Right cardiac atrium (tissue), 5 donors: ENCODE measurements around the gene MAPKAP1. TPM values are rescaled to one million over a fixed set of nuclear protein-coding genes. Genes with fewer than 3 reads are reported as not detected.

Source experiments
- ATAC-seq, 2 donors: fragments of 200-7000 bp; cut with Tn5 transposase; one replicate each; pipeline versions ENCODE4 v1.8.0 to v1.9.1; 2020; ENCODE audit warnings: moderate library complexity in 2 of 2, mild to moderate bottlenecking in 1 of 2
- DNase-seq, 3 donors: peaks; one replicate each; pipeline ENCODE4 v3.0.0-alpha.2; 2020
- H3K27ac ChIP-seq: one replicate; pipeline ENCODE4 v1.5.1; 2013; ENCODE audit warnings: mild to moderate bottlenecking, low read length, control low read depth, moderate library complexity
- H3K27me3 ChIP-seq: one replicate; pipeline ENCODE4 v1.6.1; 2013; ENCODE audit not compliant: control insufficient read depth, insufficient read depth
- H3K4me1 ChIP-seq: one replicate; pipeline ENCODE4 v1.6.1; 2013; ENCODE audit warnings: low read length; ENCODE audit not compliant: control insufficient read depth, insufficient read depth
- H3K4me3 ChIP-seq: one replicate; pipeline ENCODE4 v1.5.1; 2013; ENCODE audit warnings: low read length, control low read depth
- H3K9me3 ChIP-seq: one replicate; pipeline ENCODE4 v1.6.1; 2013; ENCODE audit warnings: low read length; ENCODE audit not compliant: control insufficient read depth
- WGBS: extraction: QIAGEN DNeasy Blood & Tissue Kit; methylation state at CpG from one replicate; pipeline ENCODE4 v1.1.7; 2013; 5-methylcytosine and 5-hydroxymethylcytosine counted together
- intact Hi-C, 4 donors: fragments of 100-400 bp; cut with DNase I; formaldehyde crosslinking; loops; one replicate each; pipeline versions ENCODE4 v1.11.0 to v1.14.0; 2022 to 2023
- polyA plus RNA-seq: library from polyadenylated mRNA; stranded (reverse); fragments of 200-250 nt; gene quantifications from one replicate; pipeline ENCODE4 v1.2.3, GENCODE V29; 2013
- total RNA-seq, 4 donors: library from RNA; stranded (reverse); fragmentation: NEBNext Ultra II Directional; extraction: Animal tissue kit (Norgen Biotek cat#: 25700); gene quantifications; one replicate each; pipeline ENCODE4 v1.2.1, GENCODE V29; 2021
- donor health status: healthy with polysubstance abuse.
- donor health status: DM: no; HTN: yes; CAD: no.
- donor health status: DM: no; HTN: no; CAD: no.
- donor health status: DM: no; HTN: yes; CAD: no; lungs with severe emphysema.
- donor health status: DM: yes; HTN: yes; CAD: no.

Gene MAPKAP1
- total and polyA plus RNA-seq, 5 donors, result 97.1 to 116 (median 108) TPM

DNA sequence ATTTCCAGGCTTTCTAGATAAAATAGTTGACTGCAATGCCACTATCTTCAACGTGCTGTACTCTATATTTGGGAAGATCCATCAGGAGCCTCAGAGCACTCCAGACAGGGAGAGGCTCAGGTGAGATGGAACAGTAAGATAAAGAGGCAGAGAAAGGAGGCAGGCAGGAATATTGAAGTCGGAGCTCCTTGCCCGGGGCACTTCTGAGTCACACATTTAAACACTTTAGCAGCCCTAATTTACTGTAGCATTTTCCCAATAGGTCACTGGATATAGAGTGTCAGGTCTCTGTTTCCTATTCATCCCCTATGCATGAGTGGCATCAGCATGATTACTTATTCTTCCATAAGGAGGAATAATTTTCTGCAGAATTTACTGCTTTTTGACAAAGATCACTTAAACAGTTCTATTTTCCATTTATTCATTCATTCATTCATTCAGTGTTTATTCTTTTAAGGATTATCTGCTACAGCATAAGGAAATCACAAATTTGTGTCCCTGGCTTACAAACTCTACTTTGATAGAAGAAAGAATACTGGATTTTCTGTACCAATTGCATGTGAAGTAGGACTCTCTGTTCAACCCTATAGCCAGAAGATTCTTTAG lies 170.7 kb downstream of the MAPKAP1 start:
- intact Hi-C loops, result no loop called here
- WGBS, result 74% methylated on average over 3 of the region's 3 CpGs
- no peak for DNase-seq
- Histone ChIP-seq H3K4me1 (peaks cover 8% of the 10 kb centered on the region), H3K9me3 (no peaks in the 10 kb centered on the region), H3K4me3 (no peak overlapping the region), H3K27ac (no peak overlapping the region), H3K27me3 (no peaks in the 10 kb centered on the region)
- ATAC-seq, result no peak

DNA sequence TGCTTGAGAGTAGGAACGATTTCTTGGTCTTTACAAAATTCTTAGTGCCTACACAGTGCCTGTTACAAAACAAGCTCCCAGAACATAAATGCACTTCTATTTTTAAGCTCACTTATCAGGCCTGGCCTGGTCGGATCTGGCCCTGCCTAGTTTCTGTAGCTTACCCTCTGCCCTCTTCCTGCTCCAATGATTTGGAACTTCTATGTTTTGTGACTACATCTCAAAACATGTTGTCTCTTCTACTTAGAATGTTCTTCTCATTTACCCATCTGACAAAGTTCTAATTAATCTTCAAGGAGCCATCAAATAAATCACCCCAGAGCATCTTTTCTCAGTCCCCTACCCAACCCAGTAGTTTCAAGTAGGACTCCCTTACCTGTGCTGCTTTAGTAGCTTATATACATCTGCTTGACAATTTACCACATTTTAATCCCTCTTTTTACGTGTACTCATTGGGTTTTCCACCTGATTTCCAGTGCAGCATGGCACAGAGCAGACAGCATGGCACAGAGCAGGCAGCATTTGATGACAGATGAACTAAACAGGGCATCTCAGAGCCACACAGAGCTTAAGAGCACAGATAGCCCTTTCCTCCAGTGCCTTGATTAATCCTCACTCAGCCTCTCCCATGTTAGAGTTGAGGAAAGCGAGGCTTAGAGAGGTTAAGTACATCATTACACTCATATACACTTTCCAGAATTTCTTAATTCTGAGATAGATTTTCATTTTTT lies 171.9 kb downstream of the MAPKAP1 start:
- H3K9me3 ChIP-seq, result no peaks in the 10 kb centered on the region
- peak overlapping the region; percentile 80 for H3K27ac ChIP-seq
- WGBS, result 62% methylated on average over 4 of the region's 4 CpGs
- H3K27me3 ChIP-seq, result no peaks in the 10 kb centered on the region
- intact Hi-C loops, result no loop called here
- no peak overlapping the region for H3K4me3 ChIP-seq
- DNase-seq (no peak), ATAC-seq (peak; percentile 54 to 66)
- H3K4me1 ChIP-seq, result peaks cover 8% of the 10 kb centered on the region

DNA sequence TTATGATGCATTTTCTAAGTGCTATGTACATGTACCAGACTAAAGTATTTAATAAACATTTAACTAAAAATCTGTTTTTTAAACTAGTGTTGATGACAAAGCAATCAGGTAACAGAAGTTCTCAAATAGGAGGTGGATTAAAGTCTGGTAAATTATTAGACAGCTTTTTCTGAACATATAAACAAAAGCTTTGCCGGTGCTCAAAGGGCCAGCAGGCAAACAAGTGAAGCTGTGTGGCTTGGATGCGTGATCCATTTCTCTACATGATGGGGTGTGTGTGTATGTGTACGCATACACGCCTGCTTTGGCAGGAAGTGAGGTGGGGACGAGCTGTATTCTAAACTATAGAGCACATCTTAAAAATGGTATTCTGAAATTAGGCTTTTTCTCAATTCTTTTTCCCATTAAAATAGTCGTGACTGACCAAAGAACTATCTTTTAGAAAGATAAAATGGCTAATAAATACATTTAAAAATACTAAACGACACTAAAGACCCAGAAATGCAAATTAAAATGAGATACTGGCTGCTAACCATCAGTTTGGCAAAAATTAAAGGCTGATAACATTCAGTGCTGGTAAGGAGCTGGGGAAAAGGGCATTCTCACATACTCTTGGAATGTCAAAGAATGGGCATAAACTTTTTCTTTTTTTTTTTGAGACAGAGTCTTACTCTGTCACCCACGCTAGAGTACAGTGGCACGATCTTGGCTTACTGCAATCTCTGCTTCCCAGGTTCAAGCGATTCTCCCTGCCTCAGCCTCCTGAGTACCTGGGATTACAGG lies 174.0 kb downstream of the MAPKAP1 start:
- Histone ChIP-seq H3K4me3 (no peak overlapping the region), H3K4me1 (peaks cover 8% of the 10 kb centered on the region), H3K27me3 (no peaks in the 10 kb centered on the region), H3K27ac (no peak overlapping the region), H3K9me3 (no peaks in the 10 kb centered on the region)
- DNase-seq, result no peak
- 96% methylated on average over 10 of the region's 10 CpGs for WGBS
- ATAC-seq, result no peak
- intact Hi-C loops, result no loop called here

DNA sequence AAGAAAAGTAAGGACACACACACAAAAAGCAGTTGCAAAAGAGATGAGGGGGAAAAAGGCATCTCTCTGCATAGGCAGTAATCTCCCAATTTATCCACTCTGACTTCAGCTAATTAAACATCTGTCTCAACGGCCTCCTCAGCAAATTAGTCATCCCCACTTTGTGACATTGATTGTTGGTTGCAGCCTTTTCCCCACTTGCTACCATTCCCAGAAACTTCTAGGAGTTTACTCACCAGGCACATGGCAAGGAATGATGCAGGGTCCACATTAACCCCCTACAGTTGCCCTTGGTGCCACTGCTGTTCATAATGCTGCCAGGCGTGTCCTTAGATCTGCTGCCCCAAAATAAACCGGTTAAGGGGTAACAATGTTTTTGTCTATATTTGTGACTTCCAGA lies 174.6 kb downstream of the MAPKAP1 start:
- no peak for ATAC-seq
- intact Hi-C loops, result no loop called here
- no peaks in the 10 kb centered on the region for H3K9me3 ChIP-seq
- H3K27me3 ChIP-seq, result no peaks in the 10 kb centered on the region
- no peak overlapping the region for H3K27ac ChIP-seq
- WGBS, result 93% methylated on average over 3 of the region's 3 CpGs
- peaks cover 5% of the 10 kb centered on the region for H3K4me1 ChIP-seq
- H3K4me3 ChIP-seq, result no peak overlapping the region
- no peak for DNase-seq

DNA sequence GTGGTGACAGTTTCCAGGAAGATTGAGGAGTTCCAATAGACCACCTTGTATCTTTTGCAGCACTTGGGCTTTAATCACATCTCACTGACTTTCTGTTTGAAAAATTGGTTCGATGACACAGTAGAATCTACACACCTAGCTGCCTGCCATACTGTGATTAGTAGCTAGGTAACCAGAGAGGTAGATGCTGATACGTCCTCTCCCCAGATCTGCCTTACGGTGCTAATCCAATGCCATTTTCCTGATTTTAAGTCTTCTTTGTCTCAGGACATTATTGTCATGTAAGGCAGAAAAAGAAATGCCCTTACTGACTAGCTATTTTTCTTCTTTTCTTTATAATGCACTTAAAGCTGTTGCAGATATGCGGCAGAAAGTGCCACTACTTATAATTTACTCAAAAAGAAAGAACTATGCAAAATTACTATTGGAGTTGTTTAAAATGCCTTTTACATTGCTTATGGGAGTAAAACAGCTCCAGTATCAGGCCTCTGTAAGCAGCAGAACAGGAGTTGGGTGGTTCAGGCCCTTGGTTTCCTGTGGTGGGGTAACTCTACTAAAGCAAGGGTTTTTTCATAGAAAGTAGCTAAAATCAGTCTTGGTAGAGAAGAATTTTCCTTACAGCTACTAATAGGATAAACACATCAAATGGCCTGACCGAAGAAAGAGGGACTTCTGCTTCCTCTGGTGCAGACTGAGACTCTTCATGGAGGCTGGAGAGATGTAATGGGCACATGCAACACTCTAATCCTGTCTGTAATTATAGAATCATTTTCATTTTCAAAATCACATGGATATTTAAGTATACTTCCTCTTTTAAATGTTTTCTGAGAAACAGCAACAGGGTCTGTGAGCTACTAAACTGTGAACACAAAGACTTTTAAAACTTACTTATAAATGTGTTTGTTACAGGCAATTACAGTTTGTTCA lies 177.2 kb downstream of the MAPKAP1 start:
- no peak overlapping the region for H3K27ac ChIP-seq
- H3K4me3 ChIP-seq, result no peak overlapping the region
- DNase-seq (no peak), ATAC-seq (no peak)
- H3K4me1 ChIP-seq, result peaks cover 3% of the 10 kb centered on the region
- 88% methylated on average over 5 of the region's 5 CpGs for WGBS
- H3K9me3 ChIP-seq, result no peaks in the 10 kb centered on the region
- no peaks in the 10 kb centered on the region for H3K27me3 ChIP-seq
- intact Hi-C loops, result no loop called here

DNA sequence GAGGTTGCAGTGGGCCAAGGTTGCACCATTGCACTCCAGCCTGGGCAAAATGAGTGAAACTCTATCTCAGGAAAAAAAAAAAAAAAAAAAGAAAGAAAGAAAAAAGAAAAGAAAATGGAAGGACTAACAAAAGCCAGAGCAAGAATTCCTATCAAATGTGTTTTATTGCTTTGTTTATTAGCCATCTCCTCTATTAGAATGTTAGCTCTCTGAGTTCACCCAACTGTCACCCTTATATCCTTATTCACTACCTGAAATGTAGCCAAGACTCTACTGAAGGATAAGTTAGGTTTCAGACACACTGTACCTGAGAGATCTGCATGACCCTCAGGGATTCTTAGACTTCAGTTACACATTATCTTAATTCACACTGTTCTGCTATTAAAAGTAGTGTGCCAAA lies 177.9 kb downstream of the MAPKAP1 start:
- DNase-seq (no peak), ATAC-seq (no peak)
- no peaks in the 10 kb centered on the region for H3K27me3 ChIP-seq
- intact Hi-C loops, result no loop called here
- H3K9me3 ChIP-seq, result no peaks in the 10 kb centered on the region
- H3K4me1 ChIP-seq, result peaks cover 4% of the 10 kb centered on the region
- no peak overlapping the region for H3K4me3 ChIP-seq
- no peak overlapping the region for H3K27ac ChIP-seq

DNA sequence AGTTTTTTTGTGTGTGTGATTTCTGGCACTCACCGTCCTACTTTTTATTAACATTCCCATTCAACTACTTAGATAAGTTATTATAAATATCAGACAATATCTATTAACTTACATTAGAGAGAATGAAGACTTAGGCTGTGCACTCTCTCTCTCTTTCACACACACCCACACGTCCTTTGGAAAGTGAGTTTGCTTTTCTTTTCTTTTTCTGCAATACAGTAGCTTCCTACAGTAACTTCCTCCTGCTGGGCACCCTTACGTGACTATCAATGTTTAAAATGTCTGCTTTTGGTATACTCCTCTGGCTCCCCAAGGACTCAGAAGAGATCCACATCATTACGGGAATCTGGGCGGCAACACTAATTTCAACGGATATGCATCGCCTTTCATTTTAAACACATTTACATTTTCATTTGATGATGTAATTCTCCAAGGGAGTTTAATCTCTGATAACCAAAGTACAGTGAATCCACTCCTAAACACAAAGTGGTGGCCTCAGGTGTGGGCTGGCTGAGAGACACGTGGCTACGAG lies 179.5 kb downstream of the MAPKAP1 start:
- H3K4me1 ChIP-seq, result peaks cover 11% of the 10 kb centered on the region
- ATAC-seq (no peak), DNase-seq (no peak)
- H3K9me3 ChIP-seq, result no peaks in the 10 kb centered on the region
- H3K27ac ChIP-seq, result no peak overlapping the region
- WGBS, result 76% methylated on average over 9 of the region's 9 CpGs
- no peak overlapping the region for H3K4me3 ChIP-seq
- H3K27me3 ChIP-seq, result no peaks in the 10 kb centered on the region
- intact Hi-C loops, result no loop called here

DNA sequence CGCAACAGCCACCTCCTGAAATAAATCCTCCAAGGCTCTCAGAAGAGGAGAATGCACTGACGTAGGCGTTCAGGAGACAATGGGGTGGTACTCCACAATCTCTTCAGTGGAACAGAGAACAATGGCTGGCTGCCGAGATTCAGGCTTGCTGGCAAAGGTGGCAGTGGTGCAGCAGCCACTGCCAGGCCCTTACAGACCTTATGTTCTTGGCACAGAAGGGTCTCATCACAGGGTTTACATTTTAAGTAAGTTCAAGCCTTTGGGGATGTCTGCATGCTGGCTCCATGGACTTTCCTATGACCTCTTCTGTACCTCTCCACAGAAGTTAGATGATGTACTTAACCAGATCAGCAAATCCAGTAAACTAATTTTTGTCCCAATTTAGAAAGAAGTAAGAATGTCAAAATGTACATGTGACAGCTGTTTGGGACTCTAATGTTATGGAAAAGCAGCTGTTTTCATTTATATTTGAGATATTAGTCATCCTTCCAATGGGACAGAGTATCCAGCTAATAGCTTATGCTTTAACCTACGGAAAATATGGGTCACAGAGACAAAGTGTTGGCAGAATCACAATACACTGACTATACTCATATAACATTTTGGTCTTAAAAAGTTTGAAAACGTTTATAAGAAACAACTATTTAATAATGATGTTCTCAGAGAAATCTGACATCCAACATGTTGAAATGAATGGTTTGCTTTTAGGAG lies 180.9 kb downstream of the MAPKAP1 start:
- peaks cover 15% of the 10 kb centered on the region for H3K4me1 ChIP-seq
- H3K27me3 ChIP-seq, result no peaks in the 10 kb centered on the region
- ATAC-seq (peak in 1 of 2 donors; percentile 63), DNase-seq (peak in 1 of 3 donors; percentile 57)
- no peak overlapping the region for H3K4me3 ChIP-seq
- intact Hi-C loops, result no loop called here
- H3K27ac ChIP-seq, result no peak overlapping the region
- H3K9me3 ChIP-seq, result no peaks in the 10 kb centered on the region
- 59% methylated on average over 6 of the region's 6 CpGs for WGBS

DNA sequence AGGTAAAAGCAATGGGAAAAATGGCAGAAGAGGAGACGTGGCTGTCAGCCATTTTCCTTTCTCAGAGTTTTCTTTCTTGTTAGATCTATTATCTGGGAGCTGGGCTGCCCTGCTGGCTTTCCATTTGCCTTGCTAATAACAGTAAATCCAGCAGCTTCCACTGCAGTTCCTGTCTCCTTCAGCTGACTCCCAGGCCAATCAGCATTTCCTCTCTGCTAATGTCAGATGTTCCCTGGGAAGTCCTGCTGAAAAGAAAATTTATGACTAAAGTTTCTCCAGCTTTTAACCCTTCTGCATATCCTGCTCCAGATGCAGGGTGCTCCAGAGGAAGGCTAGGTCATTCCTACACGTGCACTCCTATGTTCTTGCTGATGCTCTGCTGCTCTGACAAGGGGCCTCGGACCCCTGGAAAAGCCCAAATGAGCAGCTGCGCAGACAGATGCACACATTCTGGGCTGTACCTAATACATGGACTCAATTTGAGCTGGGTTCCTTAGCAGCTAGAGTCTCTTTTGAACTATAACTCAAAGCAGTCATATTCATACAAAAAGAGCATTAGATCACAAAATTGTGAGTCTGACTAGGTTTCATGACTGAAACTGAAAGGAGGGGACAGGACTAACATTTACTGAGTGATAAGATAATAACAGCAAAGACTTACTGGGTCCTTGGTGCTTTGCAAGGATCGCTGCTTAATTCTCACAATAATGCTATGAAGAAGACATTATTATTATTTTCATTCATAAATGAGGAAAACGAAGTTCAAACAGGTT lies 182.2 kb downstream of the MAPKAP1 start:
- H3K4me1 ChIP-seq, result peaks cover 15% of the 10 kb centered on the region
- H3K27ac ChIP-seq, result no peak overlapping the region
- no peaks in the 10 kb centered on the region for H3K9me3 ChIP-seq
- H3K27me3 ChIP-seq, result no peaks in the 10 kb centered on the region
- H3K4me3 ChIP-seq, result no peak overlapping the region
- intact Hi-C loops, result no loop called here
- ATAC-seq (no peak), DNase-seq (no peak)
- 90% methylated on average over 6 of the region's 6 CpGs for WGBS
